Breast epithelium (tissue), 4 donors: ENCODE results near the gene TRMT11. TPM values are rescaled to one million over a fixed set of nuclear protein-coding genes. Genes with fewer than 3 reads are reported as not detected.

Source experiments
- DNase-seq, 2 donors: peaks; one replicate each; pipeline ENCODE4 v3.0.0-alpha.2; 2019; ENCODE audit warnings: low spot score in 2 of 2
- H3K27ac ChIP-seq, 2 donors: fragments of 200-600 bp; sonication (generic) in 1 of 2; one replicate each; pipeline ENCODE4 v1.5.1; 2016 to 2019; ENCODE audit warnings: mild to moderate bottlenecking in 1 of 2
- H3K27me3 ChIP-seq, 2 donors: fragments of 200-600 bp; sonication (generic) in 1 of 2; one replicate each; pipeline versions ENCODE4 v1.5.1 to v1.6.0; 2017 to 2019; ENCODE audit warnings: control low read depth in 1 of 2, mild to moderate bottlenecking in 1 of 2
- H3K36me3 ChIP-seq: fragments of 200-600 bp; one replicate; pipeline ENCODE4 v1.5.1; 2019
- H3K4me1 ChIP-seq, 2 donors: fragments of 200-600 bp; sonication (generic); one replicate each; pipeline ENCODE4 v1.5.1; 2016 to 2019; ENCODE audit warnings: control low read depth in 1 of 2
- H3K4me3 ChIP-seq, 3 donors: fragments of 200-600 bp; sonication (generic); 1 replicate in 2 of 3; 2 replicates in 1 of 3; pipeline ENCODE4 v1.5.1; 2016 to 2019; ENCODE audit warnings: mild to moderate bottlenecking in 3 of 3, moderate library complexity in 2 of 3
- H3K9me3 ChIP-seq, 2 donors: fragments of 200-600 bp; sonication (generic) in 1 of 2; one replicate each; pipeline ENCODE4 v1.5.1; 2016 to 2019; ENCODE audit warnings: control low read depth in 1 of 2
- CTCF ChIP-seq, 3 donors: fragments of 450-650 bp; IDR thresholded peaks; one replicate each; pipeline ENCODE4 v1.5.1; 2016 to 2017; ENCODE audit warnings: antibody characterized with exemption in 3 of 3, mild to moderate bottlenecking in 3 of 3, moderate library complexity in 3 of 3
- POLR2A ChIP-seq: fragments of 450-650 bp; IDR thresholded peaks from one replicate; pipeline ENCODE4 v1.6.1; 2016; ENCODE audit warnings: antibody characterized with exemption, mild to moderate bottlenecking, moderate library complexity
- POLR2AphosphoS5 ChIP-seq, 3 donors: sonication (generic); formaldehyde crosslinking; IDR thresholded peaks; one replicate each; pipeline ENCODE4 v1.6.1; 2017; ENCODE audit warnings: antibody characterized with exemption in 3 of 3
- intact Hi-C: fragments of 100-400 bp; cut with DNase I; formaldehyde crosslinking; loops from one replicate; pipeline ENCODE4 v1.15.1; 2023; ENCODE audit warnings: low total_unique reads
- total RNA-seq, 3 donors: library from RNA; depleted of rRNA; stranded (reverse); fragments of >200 nt; gene quantifications; one replicate each; pipeline ENCODE4 v1.1.0, GENCODE V29; 2016

Gene TRMT11
- total RNA-seq, 3 donors from 2014 or later: 17.3 to 48.3 (median 39.7) TPM

DNA sequence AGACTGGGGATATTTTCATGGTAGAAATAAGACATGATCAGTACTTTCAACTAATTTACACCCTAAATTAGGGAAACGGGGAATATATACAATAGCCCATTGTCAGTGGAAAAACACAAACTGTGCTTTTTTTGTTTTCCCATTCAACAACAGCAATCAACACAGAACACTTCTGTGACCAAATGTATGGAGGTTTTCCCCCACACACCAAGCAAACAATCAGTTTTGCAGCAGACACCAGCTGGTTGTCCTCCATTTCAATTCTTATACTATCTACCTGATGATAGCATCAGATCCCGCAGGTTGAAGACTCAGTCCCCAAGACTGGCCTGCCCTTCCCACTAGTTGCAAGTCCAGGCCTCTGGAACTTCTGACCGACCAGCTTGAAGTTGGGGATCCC, 25.2 kb upstream of the TRMT11 start:
- H3K36me3 ChIP-seq: no peaks in the 10 kb centered on the region
- TF ChIP-seq POLR2A: no peak
- TF ChIP-seq CTCF (IDR thresholded peaks at IDR 0.05): no peak
- no peak for TF ChIP-seq POLR2AphosphoS5 (IDR thresholded peaks at IDR 0.05)
- no peak for DNase-seq
- H3K27ac ChIP-seq: peak overlapping the region; percentile 40 to 98
- H3K4me3 ChIP-seq: no peak overlapping the region
- intact Hi-C loops: loop anchor here (5.0 kb wide), 1 partner anchor 94 kb away; no protein-coding TSS in a partner anchor
- H3K4me1 ChIP-seq: peaks cover 0 to 6% of the 10 kb centered on the region in 2 donors
- H3K27me3 ChIP-seq: no peaks in the 10 kb centered on the region
- no peaks in the 10 kb centered on the region for H3K9me3 ChIP-seq

DNA sequence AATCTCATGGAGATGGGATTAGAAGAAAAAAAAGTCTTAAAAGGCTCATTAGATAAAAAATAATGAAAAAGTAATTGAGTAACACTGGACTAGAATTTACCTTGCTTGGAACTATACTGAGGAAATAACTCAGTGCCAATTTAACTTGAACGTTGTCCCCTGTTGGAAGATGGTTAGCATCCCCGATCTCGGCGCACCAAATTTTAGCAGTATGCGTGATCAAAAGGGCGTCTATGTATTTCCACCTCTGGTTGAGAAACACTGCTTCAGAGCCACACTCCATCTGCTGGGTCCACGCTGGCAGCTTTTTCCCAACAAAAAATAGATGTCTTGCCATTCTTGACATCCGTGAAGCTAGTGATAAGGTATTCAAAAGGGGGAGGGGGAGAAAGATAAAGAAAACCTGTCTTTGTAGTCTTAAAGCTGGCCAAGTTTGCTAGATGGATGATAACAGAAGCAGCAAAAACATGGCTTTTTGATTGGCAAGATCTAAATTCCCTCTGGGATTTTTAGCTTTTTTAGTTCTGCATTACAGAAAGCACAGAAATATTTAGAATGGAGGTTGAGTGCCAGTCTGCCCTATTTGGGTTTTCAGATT, 23.3 kb upstream of the TRMT11 start:
- TF ChIP-seq POLR2AphosphoS5 (IDR thresholded peaks at IDR 0.05) (no peak), POLR2A (no peak), CTCF (IDR thresholded peaks at IDR 0.05) (no peak)
- Histone ChIP-seq H3K36me3 (no peaks in the 10 kb centered on the region), H3K4me3 (no peak overlapping the region), H3K4me1 (peaks cover 0 to 6% of the 10 kb centered on the region in 2 donors), H3K9me3 (no peaks in the 10 kb centered on the region), H3K27me3 (no peaks in the 10 kb centered on the region), H3K27ac (peak overlapping the region in 1 of 2 donors; percentile 36)
- no peak for DNase-seq
- intact Hi-C loops: loop anchor here (5.0 kb wide), 1 partner anchor 96 kb away; no protein-coding TSS in a partner anchor

DNA sequence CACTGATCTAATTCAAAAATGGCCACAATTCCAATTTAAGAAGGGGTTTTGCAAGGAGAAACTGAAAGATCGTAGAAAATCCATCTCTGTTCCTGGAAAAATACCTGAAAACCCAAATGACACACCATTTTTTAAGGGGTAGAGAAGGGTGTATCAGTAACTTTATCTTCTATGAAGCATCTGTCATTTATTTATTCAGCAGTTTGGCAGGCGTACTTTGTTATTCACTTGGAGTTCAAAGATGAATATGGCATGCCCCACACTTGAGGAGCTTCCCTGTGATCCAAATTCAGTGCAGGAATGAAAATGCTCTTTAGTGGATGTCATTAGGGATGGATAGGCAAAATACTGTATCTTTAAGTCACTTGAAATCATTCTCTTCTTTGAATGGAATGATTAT, 22.5 kb upstream of the TRMT11 start:
- Histone ChIP-seq H3K27me3 (no peaks in the 10 kb centered on the region), H3K27ac (peak overlapping the region in 1 of 2 donors; percentile 65), H3K4me1 (no peaks in the 10 kb centered on the region), H3K36me3 (no peaks in the 10 kb centered on the region), H3K9me3 (no peaks in the 10 kb centered on the region), H3K4me3 (no peak overlapping the region)
- intact Hi-C loops: loop anchor here (5.0 kb wide), 1 partner anchor 97 kb away; no protein-coding TSS in a partner anchor
- no peak for DNase-seq
- no peak for TF ChIP-seq CTCF (IDR thresholded peaks at IDR 0.05)
- TF ChIP-seq POLR2A: no peak
- no peak for TF ChIP-seq POLR2AphosphoS5 (IDR thresholded peaks at IDR 0.05)

GRCh38 chr6:125966569-125966968, 19.8 kb upstream of the TRMT11 start:
- intact Hi-C loops: no loop called here
- no peaks in the 10 kb centered on the region for H3K9me3 ChIP-seq
- H3K27ac ChIP-seq: no peak overlapping the region
- no peak for DNase-seq
- no peaks in the 10 kb centered on the region for H3K27me3 ChIP-seq
- TF ChIP-seq CTCF (IDR thresholded peaks at IDR 0.05) (no peak), POLR2A (no peak), POLR2AphosphoS5 (IDR thresholded peaks at IDR 0.05) (no peak)
- H3K4me1 ChIP-seq: no peaks in the 10 kb centered on the region
- no peak overlapping the region for H3K4me3 ChIP-seq
- no peaks in the 10 kb centered on the region for H3K36me3 ChIP-seq

GRCh38 chr6:125968493-125968892, 17.8 kb upstream of the TRMT11 start:
- no peak for DNase-seq
- H3K36me3 ChIP-seq: no peaks in the 10 kb centered on the region
- intact Hi-C loops: no loop called here
- H3K4me1 ChIP-seq: no peaks in the 10 kb centered on the region
- H3K4me3 ChIP-seq: no peak overlapping the region
- H3K27ac ChIP-seq: no peak overlapping the region
- no peak for TF ChIP-seq POLR2A
- TF ChIP-seq CTCF (IDR thresholded peaks at IDR 0.05): no peak
- no peak for TF ChIP-seq POLR2AphosphoS5 (IDR thresholded peaks at IDR 0.05)
- H3K9me3 ChIP-seq: no peaks in the 10 kb centered on the region
- H3K27me3 ChIP-seq: no peaks in the 10 kb centered on the region
